Measurements from ENCODE around the gene ITGA6.

DNA sequence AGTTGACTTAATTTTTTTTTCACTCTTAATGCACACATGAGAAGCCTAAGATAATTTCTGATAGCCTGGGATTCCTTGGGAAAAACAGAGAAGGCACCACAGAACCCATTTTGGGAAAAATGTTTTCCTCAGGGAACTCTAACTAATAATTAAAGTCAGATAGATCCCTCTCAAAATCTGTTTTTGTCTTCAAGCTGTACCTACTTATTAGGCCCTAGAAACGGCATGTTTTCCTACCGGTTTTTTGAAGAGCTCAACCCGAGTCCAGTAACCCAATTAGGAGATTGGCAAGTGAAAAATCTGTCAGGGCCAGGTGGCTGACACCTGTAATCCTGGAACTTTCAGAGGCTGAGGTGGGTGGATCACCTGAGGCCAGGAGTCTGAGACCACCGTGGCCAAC, 112.4 kb downstream of the ITGA6 start:
- TF ChIP-seq POLR2A (IDR thresholded peaks at IDR 0.05; ENCODE audit: low read depth, low read length) (no peak), POLR2AphosphoS5 (IDR thresholded peaks at IDR 0.05; ENCODE audit: low read depth, low read length) (no peak)

All from GM12892 (cell line).